Stimulated activated CD4-positive, alpha-beta T cell treated with anti-CD3 and anti-CD28 coated beads, Interleukin-2, amount 100 ng/mL, for 24 hours (primary cell): ENCODE results near the gene UBXN7.
A peak's percentile ranks its signal among the peaks of the same experiment; 100 is the strongest.
"Not testable (repeated sequence)": the region's sequence is repeated elsewhere in the genome, so short reads cannot be mapped to it uniquely, and the experiment has no call there.

Source experiments
- DNase-seq, 2 donors: peaks; one replicate each; pipeline ENCODE4 v3.0.0-alpha.2; 2020

UBXN7 gene

GRCh38 chr3:196351541-196351940, 80.7 kb downstream of the UBXN7 start:
- no peak for DNase-seq

- no peak for DNase-seq
Measured at GRCh38 chr3:196350067-196350466, 82.2 kb downstream of the UBXN7 start.

GRCh38 chr3:196348698-196349097, 83.5 kb downstream of the UBXN7 start:
- no peak for DNase-seq

GRCh38 chr3:196344663-196345062, 87.6 kb downstream of the UBXN7 start:
- no peak for DNase-seq

- DNase-seq = not testable (repeated sequence)
Measured at GRCh38 chr3:196343917-196344316, 88.3 kb downstream of the UBXN7 start.

- no peak for DNase-seq
Measured at GRCh38 chr3:196341137-196341536, 91.1 kb downstream of the UBXN7 start.

- no peak for DNase-seq
Measured at GRCh38 chr3:196340466-196340865, 91.8 kb downstream of the UBXN7 start.

- no peak for DNase-seq
Measured at GRCh38 chr3:196339493-196340254, 92.6 kb downstream of the UBXN7 start.

GRCh38 chr3:196339044-196339443, 93.2 kb downstream of the UBXN7 start:
- DNase-seq = no peak

- no peak for DNase-seq
Measured at GRCh38 chr3:196336319-196337145, 95.7 kb downstream of the UBXN7 start.

- no peak for DNase-seq
Measured at GRCh38 chr3:196335503-196335948, 96.7 kb downstream of the UBXN7 start.

- DNase-seq = no peak
Measured at GRCh38 chr3:196334982-196335381, 97.2 kb downstream of the UBXN7 start.

GRCh38 chr3:196332168-196332567, 100.1 kb downstream of the UBXN7 start:
- DNase-seq = no peak

GRCh38 chr3:196327405-196327804, 104.8 kb downstream of the UBXN7 start:
- no peak for DNase-seq

GRCh38 chr3:196326936-196327335, 105.3 kb downstream of the UBXN7 start:
- no peak for DNase-seq

- DNase-seq = no peak
Measured at GRCh38 chr3:196323691-196324090, 108.5 kb downstream of the UBXN7 start.

- DNase-seq = no peak
Measured at GRCh38 chr3:196323016-196323415, 109.2 kb downstream of the UBXN7 start.

GRCh38 chr3:196321162-196321561, 111.1 kb downstream of the UBXN7 start:
- no peak for DNase-seq

- no peak for DNase-seq
Measured at GRCh38 chr3:196320137-196320536, 112.1 kb downstream of the UBXN7 start.

- DNase-seq = peak; percentile 85 to 89
Measured at GRCh38 chr3:196317687-196318467, 114.3 kb downstream of the UBXN7 start, which contains the start of gene DYNLT2B. Gene DYNLT2B, minus strand, starts transcription at chr3:196318240. Its CDS starts 88 bp downstream, at chr3:196318152.

- DNase-seq = not testable (repeated sequence)
Measured at GRCh38 chr3:196316799-196317686, 115.2 kb downstream of the UBXN7 start.

- no peak for DNase-seq
Measured at GRCh38 chr3:196315821-196316220, 116.4 kb downstream of the UBXN7 start.
